GM12878 (cell line): ENCODE measurements around the gene SOX11. TPM values are rescaled to one million over a fixed set of nuclear protein-coding genes. Genes with fewer than 3 reads are reported as not detected.

Experiments
- ATAC-seq: fragments of 200-7000 bp; cut with Tn5 transposase; 3 replicates; pipeline ENCODE4 v1.9.1; 2020; ENCODE audit warnings: mild to moderate bottlenecking, moderate library complexity
- BruUV-seq: library from RNA; stranded (reverse); fragments of 400-500 nt; replicated peaks from 2 replicates; lab custom pipeline; 2021; lab: Mats Ljungman, UMichigan
- CTCF ChIA-PET: fragments of 300-600 bp; sonication (Branson Sonifier 250); formaldehyde crosslinking; extraction: SDS; loops from one replicate; lab custom pipeline; 2021; ENCODE audit warnings: inconsistent platforms; lab: Yijun Ruan, JAX
- POLR2A ChIA-PET: fragments of 350-600 bp; formaldehyde crosslinking; extraction: SDS; loops from one replicate; lab custom pipeline; 2021; ENCODE audit warnings: inconsistent platforms; lab: Charles Lee
- RAD21 ChIA-PET: fragments of 300-600 bp; sonication (Branson Sonifier 250); formaldehyde crosslinking; loops from one replicate; lab custom pipeline; 2023; ENCODE audit warnings: antibody characterized with exemption; ENCODE audit not compliant: unreplicated experiment; lab: Charles Lee
- SMC1A ChIA-PET: fragments of 300-600 bp; sonication (Branson Sonifier 250); formaldehyde crosslinking; loops from one replicate; lab custom pipeline; 2023; ENCODE audit not compliant: unreplicated experiment, uncharacterized antibody; lab: Charles Lee
- DNase-seq: peaks from one replicate; pipeline ENCODE4 v3.0.0-alpha.2; 2011; ENCODE audit warnings: low read depth, low spot score
- FAIRE-seq: peaks from 3 replicates; lab custom pipeline; 2011; peaks lifted over from hg19 to GRCh38; lab: Jason Lieb, UNC
- H2AFZ ChIP-seq: 2 replicates; pipeline ENCODE4 v1.6.0; 2011; ENCODE audit warnings: low read depth, low read length, control low read depth; ENCODE audit not compliant: control insufficient read depth
- H3K27ac ChIP-seq: 2 replicates; pipeline ENCODE4 v1.5.1; 2011; ENCODE audit warnings: control low read depth; ENCODE audit not compliant: control insufficient read depth, insufficient read depth
- H3K27me3 ChIP-seq, 2 experiments: replicated peaks in 1 of 2; 2 replicates each; pipeline versions ENCODE4 v1.6.0 to v1.6.1; 2011; ENCODE audit warnings: low read length in 1 of 2; ENCODE audit not compliant: control insufficient read depth in 2 of 2, insufficient read depth in 2 of 2
- H3K36me3 ChIP-seq, 2 experiments: 2 replicates each; pipeline ENCODE4 v1.5.1; 2011; ENCODE audit warnings: low read length in 1 of 2; ENCODE audit not compliant: control insufficient read depth in 2 of 2, insufficient read depth in 2 of 2
- H3K4me1 ChIP-seq: 2 replicates; pipeline ENCODE4 v1.6.1; 2011; ENCODE audit warnings: mild to moderate bottlenecking, low read length, moderate library complexity, mixed read lengths; ENCODE audit not compliant: control insufficient read depth, insufficient read depth
- H3K4me2 ChIP-seq: 2 replicates; pipeline ENCODE4 v1.6.0; 2011; ENCODE audit warnings: control low read depth; ENCODE audit not compliant: control insufficient read depth, insufficient read depth
- H3K4me3 ChIP-seq: fragments of 200-600 bp; sonication (generic); 2 replicates; pipeline ENCODE4 v1.5.1; 2016
- H3K79me2 ChIP-seq: 2 replicates; pipeline ENCODE4 v1.6.0; 2011; ENCODE audit warnings: low read length; ENCODE audit not compliant: control insufficient read depth, insufficient read depth
- H3K9ac ChIP-seq: 2 replicates; pipeline ENCODE4 v1.8.0; 2011; ENCODE audit warnings: low read length, control low read depth, mixed read lengths; ENCODE audit not compliant: control insufficient read depth, insufficient read depth
- H3K9me3 ChIP-seq: replicated peaks from 3 replicates; pipeline ENCODE4 v1.5.1; 2011; ENCODE audit warnings: mild to moderate bottlenecking, low read length; ENCODE audit not compliant: control insufficient read depth, insufficient read depth
- H4K20me1 ChIP-seq: 2 replicates; pipeline ENCODE4 v1.6.0; 2011; ENCODE audit not compliant: control insufficient read depth, insufficient read depth
- BHLHE40 ChIP-seq, 2 experiments: fragments of 450-650 bp in 1 of 2; IDR thresholded peaks; 2 replicates each; pipeline ENCODE4 v1.6.1; 2011 to 2017; ENCODE audit warnings: low read depth in 2 of 2, borderline replicate concordance in 1 of 2, improper control_type of control experiment in 1 of 2, low read length in 1 of 2, mild to moderate bottlenecking in 1 of 2
- CREM ChIP-seq: IDR thresholded peaks from 2 replicates; pipeline ENCODE4 v1.6.1; 2014; ENCODE audit warnings: antibody characterized with exemption, low read depth
- EP300 ChIP-seq, 2 experiments: fragments of 150-350 bp in 1 of 2; IDR thresholded peaks; 2 replicates each; pipeline ENCODE4 v1.6.1; 2011 to 2012; ENCODE audit warnings: low read depth in 2 of 2, low read length in 2 of 2, borderline replicate concordance in 1 of 2, improper control_type of control experiment in 1 of 2, inconsistent platforms in 1 of 2; ENCODE audit not compliant: control insufficient read depth in 1 of 2
- EZH2 ChIP-seq: IDR thresholded peaks from 2 replicates; pipeline ENCODE4 v1.6.1; 2012; ENCODE audit warnings: low read depth, mild to moderate bottlenecking, control low read depth, inconsistent platforms, low read length, borderline replicate concordance; ENCODE audit not compliant: control insufficient read depth
- HDAC2 ChIP-seq: fragments of 200-600 bp; sonication (generic); IDR thresholded peaks from 2 replicates; pipeline ENCODE4 v1.6.1; 2017
- KAT2A ChIP-seq: conservative IDR thresholded peaks from 2 replicates; pipeline ENCODE4 v1.6.1; 2011; ENCODE audit warnings: low read depth, low read length; ENCODE audit not compliant: control insufficient read depth
- MXI1 ChIP-seq: fragments of 150-350 bp; IDR thresholded peaks from 2 replicates; pipeline ENCODE4 v1.6.1; 2011; ENCODE audit warnings: low read depth, mild to moderate bottlenecking, inconsistent platforms, low read length, improper control_type of control experiment
- STAT1 ChIP-seq: fragments of 450-650 bp; conservative IDR thresholded peaks from 2 replicates; pipeline ENCODE4 v1.6.1; 2014; ENCODE audit warnings: antibody characterized with exemption, mild to moderate bottlenecking
- STAT3 ChIP-seq: IDR thresholded peaks from 2 replicates; pipeline ENCODE4 v1.6.1; 2011; ENCODE audit warnings: low read depth, low read length, improper control_type of control experiment
- TARDBP ChIP-seq: IDR thresholded peaks from 2 replicates; pipeline ENCODE4 v1.6.1; 2016; ENCODE audit warnings: borderline replicate concordance
- WGBS: methylation state at CpG from one replicate; pipeline ENCODE4 v1.1.6; 2016; ENCODE audit warnings: low lambda C conversion rate; ENCODE audit not compliant: insufficient replicate concordance, insufficient coverage; ENCODE audit errors: missing lambda C conversion rate; 5-methylcytosine and 5-hydroxymethylcytosine counted together
- in situ Hi-C: fragments of 300-500 bp; cut with MboI; formaldehyde crosslinking; loops from 9 replicates; pipeline ENCODE4 v1.14.3; 2018; ENCODE audit warnings: mixed read lengths
- intact Hi-C: fragments of 100-400 bp; cut with micrococcal nuclease; formaldehyde crosslinking; loops from one replicate; pipeline ENCODE4 v1.14.2; 2022; ENCODE audit not compliant: unreplicated experiment
- polyA plus RNA-seq, 11 experiments: library from polyadenylated mRNA; depleted of rRNA in 4 of 11; unstranded in 6 of 11; stranded (reverse) in 5 of 11; fragments of >200 nt; fragmentation: Nextera tagmentation in 4 of 11; fragmentation: Illumina TruSeq in 1 of 11; extraction: Ambion mirVana in 4 of 11; extraction: Trizol in 1 of 11; gene quantifications; 1 replicate in 1 of 11; 2 replicates in 10 of 11; pipeline versions ENCODE4 v1.2.1 to v1.2.3, GENCODE V29; 2011 to 2016; ENCODE audit warnings: inconsistent platforms in 2 of 11, missing spikeins in 2 of 11, low read depth in 1 of 11
- total RNA-seq, 4 experiments: library from RNA; depleted of rRNA in 3 of 4; stranded (reverse); fragments of >200 nt in 3 of 4; fragmentation: Illumina TruSeq in 1 of 4; extraction: Trizol in 1 of 4; gene quantifications; 2 replicates each; pipeline versions ENCODE4 v1.2.1 to v1.2.3, GENCODE V29; 2013 to 2021
- TF ChIP-seq, protein P1 (sequence below): IDR thresholded peaks from 2 replicates; pipeline ENCODE4 v1.6.1; 2011; ENCODE audit warnings: borderline replicate concordance, low read depth, mild to moderate bottlenecking, moderate library complexity, mixed read lengths, low read length; ENCODE audit not compliant: insufficient read depth; ENCODE audit errors: extremely low read length
- TF ChIP-seq, protein P2 (sequence below): fragments of 450-650 bp; IDR thresholded peaks from 2 replicates; pipeline ENCODE4 v1.6.1; 2017; ENCODE audit warnings: mild to moderate bottlenecking, moderate library complexity
- TF ChIP-seq, protein P3 (sequence below): fragments of 450-650 bp; IDR thresholded peaks from 2 replicates; pipeline ENCODE4 v1.6.1; 2018; ENCODE audit warnings: mild to moderate bottlenecking, low read depth, moderate library complexity; ENCODE audit not compliant: partially characterized antibody
- TF ChIP-seq, protein P4 (sequence below): fragments of 450-650 bp; IDR thresholded peaks from 2 replicates; pipeline ENCODE4 v1.6.1; 2017; ENCODE audit warnings: mild to moderate bottlenecking, low read depth, inconsistent platforms; ENCODE audit not compliant: poor library complexity, severe bottlenecking

The SOX11 gene
- total and polyA plus RNA-seq, 10 of the 15 experiments (the other 5 are each of a cell fraction or from before 2014, with no cell fraction given), result 0.03 to 0.04 (median 0.03) TPM; not detected in 7

DNA sequence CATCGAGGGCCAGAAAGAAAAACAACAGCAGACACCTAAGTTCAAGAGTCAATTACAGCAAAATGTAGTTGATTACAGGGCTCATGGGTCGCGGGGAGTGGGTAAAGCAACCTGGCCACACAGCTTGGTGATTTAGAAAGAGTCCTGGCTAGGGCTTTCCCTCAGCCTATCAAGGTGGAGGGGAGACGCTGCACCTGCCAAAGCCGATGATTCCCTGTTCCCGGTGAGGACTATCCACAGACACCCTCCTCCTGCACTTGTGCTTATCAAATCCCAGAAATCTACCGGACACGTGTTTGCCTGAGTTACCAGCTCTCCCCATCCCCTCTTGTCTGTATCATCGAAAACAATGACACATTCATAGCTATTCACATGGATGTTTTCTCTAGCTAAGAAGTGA, 7.0 kb upstream of the SOX11 start:
- 48% methylated on average over 9 of the region's 9 CpGs for WGBS
- H3K4me1 ChIP-seq, result no peaks in the 10 kb centered on the region
- no peak overlapping the region for H3K4me3 ChIP-seq
- BruUV-seq, result no TSS peak
- ChIA-PET RAD21 (no interaction called here), SMC1A (no interaction called here), POLR2A (no interaction called here), CTCF (no interaction called here)
- in situ Hi-C loops (no loop called here), intact Hi-C loops (no loop called here)
- no peak overlapping the region for H3K9ac ChIP-seq
- H3K9me3 ChIP-seq, result no peaks in the 10 kb centered on the region
- DNase-seq (no peak), FAIRE-seq (no peak), ATAC-seq (no peak)
- H3K79me2 ChIP-seq, result no peaks in the 10 kb centered on the region
- no peak overlapping the region for H3K4me2 ChIP-seq
- H2AFZ ChIP-seq, result no peak overlapping the region
- H4K20me1 ChIP-seq, result no peaks in the 10 kb centered on the region
- H3K27me3 ChIP-seq, result no peaks in the 10 kb centered on the region
- H3K36me3 ChIP-seq, result no peaks in the 10 kb centered on the region
- H3K27ac ChIP-seq, result no peak overlapping the region
- no peak for TF ChIP-seq TARDBP
- no peak for TF ChIP-seq BHLHE40 (IDR thresholded peaks at IDR 0.05; ENCODE audit: borderline replicate concordance in 1 of 2, low read depth in 2 of 2, low read length in 1 of 2)
- TF ChIP-seq STAT1, result no peak
- TF ChIP-seq, protein P1, sequence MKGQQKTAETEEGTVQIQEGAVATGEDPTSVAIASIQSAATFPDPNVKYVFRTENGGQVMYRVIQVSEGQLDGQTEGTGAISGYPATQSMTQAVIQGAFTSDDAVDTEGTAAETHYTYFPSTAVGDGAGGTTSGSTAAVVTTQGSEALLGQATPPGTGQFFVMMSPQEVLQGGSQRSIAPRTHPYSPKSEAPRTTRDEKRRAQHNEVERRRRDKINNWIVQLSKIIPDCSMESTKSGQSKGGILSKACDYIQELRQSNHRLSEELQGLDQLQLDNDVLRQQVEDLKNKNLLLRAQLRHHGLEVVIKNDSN, result no peak
- no peak for TF ChIP-seq HDAC2
- TF ChIP-seq STAT3, result no peak
- TF ChIP-seq CREM, result no peak
- TF ChIP-seq, protein P2, sequence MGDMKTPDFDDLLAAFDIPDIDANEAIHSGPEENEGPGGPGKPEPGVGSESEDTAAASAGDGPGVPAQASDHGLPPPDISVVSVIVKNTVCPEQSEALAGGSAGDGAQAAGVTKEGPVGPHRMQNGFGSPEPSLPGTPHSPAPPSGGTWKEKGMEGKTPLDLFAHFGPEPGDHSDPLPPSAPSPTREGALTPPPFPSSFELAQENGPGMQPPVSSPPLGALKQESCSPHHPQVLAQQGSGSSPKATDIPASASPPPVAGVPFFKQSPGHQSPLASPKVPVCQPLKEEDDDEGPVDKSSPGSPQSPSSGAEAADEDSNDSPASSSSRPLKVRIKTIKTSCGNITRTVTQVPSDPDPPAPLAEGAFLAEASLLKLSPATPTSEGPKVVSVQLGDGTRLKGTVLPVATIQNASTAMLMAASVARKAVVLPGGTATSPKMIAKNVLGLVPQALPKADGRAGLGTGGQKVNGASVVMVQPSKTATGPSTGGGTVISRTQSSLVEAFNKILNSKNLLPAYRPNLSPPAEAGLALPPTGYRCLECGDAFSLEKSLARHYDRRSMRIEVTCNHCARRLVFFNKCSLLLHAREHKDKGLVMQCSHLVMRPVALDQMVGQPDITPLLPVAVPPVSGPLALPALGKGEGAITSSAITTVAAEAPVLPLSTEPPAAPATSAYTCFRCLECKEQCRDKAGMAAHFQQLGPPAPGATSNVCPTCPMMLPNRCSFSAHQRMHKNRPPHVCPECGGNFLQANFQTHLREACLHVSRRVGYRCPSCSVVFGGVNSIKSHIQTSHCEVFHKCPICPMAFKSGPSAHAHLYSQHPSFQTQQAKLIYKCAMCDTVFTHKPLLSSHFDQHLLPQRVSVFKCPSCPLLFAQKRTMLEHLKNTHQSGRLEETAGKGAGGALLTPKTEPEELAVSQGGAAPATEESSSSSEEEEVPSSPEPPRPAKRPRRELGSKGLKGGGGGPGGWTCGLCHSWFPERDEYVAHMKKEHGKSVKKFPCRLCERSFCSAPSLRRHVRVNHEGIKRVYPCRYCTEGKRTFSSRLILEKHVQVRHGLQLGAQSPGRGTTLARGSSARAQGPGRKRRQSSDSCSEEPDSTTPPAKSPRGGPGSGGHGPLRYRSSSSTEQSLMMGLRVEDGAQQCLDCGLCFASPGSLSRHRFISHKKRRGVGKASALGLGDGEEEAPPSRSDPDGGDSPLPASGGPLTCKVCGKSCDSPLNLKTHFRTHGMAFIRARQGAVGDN, result no peak
- TF ChIP-seq EZH2, result no peak
- TF ChIP-seq EP300 (IDR thresholded peaks at IDR 0.05; ENCODE audit: borderline replicate concordance in 1 of 2, control insufficient read depth in 1 of 2, low read depth in 2 of 2, low read length in 2 of 2), result no peak
- TF ChIP-seq KAT2A, result no peak
- no peak for TF ChIP-seq MXI1
- TF ChIP-seq, protein P3, sequence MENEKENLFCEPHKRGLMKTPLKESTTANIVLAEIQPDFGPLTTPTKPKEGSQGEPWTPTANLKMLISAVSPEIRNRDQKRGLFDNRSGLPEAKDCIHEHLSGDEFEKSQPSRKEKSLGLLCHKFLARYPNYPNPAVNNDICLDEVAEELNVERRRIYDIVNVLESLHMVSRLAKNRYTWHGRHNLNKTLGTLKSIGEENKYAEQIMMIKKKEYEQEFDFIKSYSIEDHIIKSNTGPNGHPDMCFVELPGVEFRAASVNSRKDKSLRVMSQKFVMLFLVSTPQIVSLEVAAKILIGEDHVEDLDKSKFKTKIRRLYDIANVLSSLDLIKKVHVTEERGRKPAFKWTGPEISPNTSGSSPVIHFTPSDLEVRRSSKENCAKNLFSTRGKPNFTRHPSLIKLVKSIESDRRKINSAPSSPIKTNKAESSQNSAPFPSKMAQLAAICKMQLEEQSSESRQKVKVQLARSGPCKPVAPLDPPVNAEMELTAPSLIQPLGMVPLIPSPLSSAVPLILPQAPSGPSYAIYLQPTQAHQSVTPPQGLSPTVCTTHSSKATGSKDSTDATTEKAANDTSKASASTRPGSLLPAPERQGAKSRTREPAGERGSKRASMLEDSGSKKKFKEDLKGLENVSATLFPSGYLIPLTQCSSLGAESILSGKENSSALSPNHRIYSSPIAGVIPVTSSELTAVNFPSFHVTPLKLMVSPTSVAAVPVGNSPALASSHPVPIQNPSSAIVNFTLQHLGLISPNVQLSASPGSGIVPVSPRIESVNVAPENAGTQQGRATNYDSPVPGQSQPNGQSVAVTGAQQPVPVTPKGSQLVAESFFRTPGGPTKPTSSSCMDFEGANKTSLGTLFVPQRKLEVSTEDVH, result no peak
- TF ChIP-seq, protein P4, sequence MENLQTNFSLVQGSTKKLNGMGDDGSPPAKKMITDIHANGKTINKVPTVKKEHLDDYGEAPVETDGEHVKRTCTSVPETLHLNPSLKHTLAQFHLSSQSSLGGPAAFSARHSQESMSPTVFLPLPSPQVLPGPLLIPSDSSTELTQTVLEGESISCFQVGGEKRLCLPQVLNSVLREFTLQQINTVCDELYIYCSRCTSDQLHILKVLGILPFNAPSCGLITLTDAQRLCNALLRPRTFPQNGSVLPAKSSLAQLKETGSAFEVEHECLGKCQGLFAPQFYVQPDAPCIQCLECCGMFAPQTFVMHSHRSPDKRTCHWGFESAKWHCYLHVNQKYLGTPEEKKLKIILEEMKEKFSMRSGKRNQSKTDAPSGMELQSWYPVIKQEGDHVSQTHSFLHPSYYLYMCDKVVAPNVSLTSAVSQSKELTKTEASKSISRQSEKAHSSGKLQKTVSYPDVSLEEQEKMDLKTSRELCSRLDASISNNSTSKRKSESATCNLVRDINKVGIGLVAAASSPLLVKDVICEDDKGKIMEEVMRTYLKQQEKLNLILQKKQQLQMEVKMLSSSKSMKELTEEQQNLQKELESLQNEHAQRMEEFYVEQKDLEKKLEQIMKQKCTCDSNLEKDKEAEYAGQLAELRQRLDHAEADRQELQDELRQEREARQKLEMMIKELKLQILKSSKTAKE, result no peak
